Fibroblast of lung (primary cell): Measurements from ENCODE around the gene ORAI1. TPM values are rescaled to one million over a fixed set of nuclear protein-coding genes. Genes with fewer than 3 reads are reported as not detected.

ENCODE experiments used
- DNase-seq, 2 donors: peaks; one replicate each; pipeline versions ENCODE4 v3.0.0 to v3.0.0-alpha.2; 2010; ENCODE audit warnings: low read depth in 2 of 2
- H2AFZ ChIP-seq: 2 replicates; pipeline ENCODE4 v1.5.1; 2012; ENCODE audit warnings: low read length, control low read depth, inconsistent platforms
- H3K27ac ChIP-seq: 2 replicates; pipeline ENCODE4 v1.5.1; 2011; ENCODE audit warnings: low read length, control low read depth; ENCODE audit not compliant: insufficient read depth
- H3K27me3 ChIP-seq: 2 replicates; pipeline ENCODE4 v1.5.1; 2011; ENCODE audit warnings: mild to moderate bottlenecking, low read length; ENCODE audit not compliant: control insufficient read depth, insufficient read depth
- H3K36me3 ChIP-seq: 2 replicates; pipeline ENCODE4 v1.5.1; 2011; ENCODE audit warnings: low read length; ENCODE audit not compliant: control insufficient read depth, insufficient read depth
- H3K4me1 ChIP-seq: 2 replicates; pipeline ENCODE4 v1.5.1; 2011; ENCODE audit warnings: low read length; ENCODE audit not compliant: control insufficient read depth, insufficient read depth; ENCODE audit errors: extremely low read depth
- H3K4me2 ChIP-seq: 2 replicates; pipeline ENCODE4 v1.5.1; 2011; ENCODE audit warnings: low read length, control low read depth; ENCODE audit not compliant: insufficient read depth; ENCODE audit errors: extremely low read depth
- H3K4me3 ChIP-seq, 4 experiments: fragments of 200-600 bp in 1 of 4; sonication (generic) in 1 of 4; replicated peaks in 1 of 4; 2 replicates each; pipeline ENCODE4 v1.5.1; 2011 to 2016; ENCODE audit warnings: low read length in 4 of 4, low read depth in 3 of 4, mild to moderate bottlenecking in 3 of 4, control low read depth in 2 of 4, inconsistent platforms in 1 of 4, mixed read lengths in 1 of 4; ENCODE audit not compliant: insufficient read depth in 1 of 4; ENCODE audit errors: control extremely low read depth in 1 of 4
- H3K79me2 ChIP-seq: 2 replicates; pipeline ENCODE4 v1.5.1; 2012; ENCODE audit warnings: mild to moderate bottlenecking, low read length, inconsistent platforms; ENCODE audit not compliant: control insufficient read depth, insufficient read depth
- H3K9ac ChIP-seq: 2 replicates; pipeline ENCODE4 v1.5.1; 2011; ENCODE audit warnings: mild to moderate bottlenecking, low read length, control low read depth; ENCODE audit not compliant: insufficient read depth
- H3K9me3 ChIP-seq: 2 replicates; pipeline ENCODE4 v1.5.1; 2012; ENCODE audit warnings: low read depth, low read length; ENCODE audit not compliant: control insufficient read depth, insufficient read depth
- H4K20me1 ChIP-seq: 2 replicates; pipeline ENCODE4 v1.5.1; 2011; ENCODE audit warnings: low read length; ENCODE audit not compliant: control insufficient read depth, insufficient read depth; ENCODE audit errors: extremely low read depth
- CTCF ChIP-seq, 2 donors: IDR thresholded peaks in 1 of 2; conservative IDR thresholded peaks in 1 of 2; 1 replicate in 1 of 2; 2 replicates in 1 of 2; pipeline ENCODE4 v1.5.1; 2011 to 2012; ENCODE audit warnings: low read length in 2 of 2, control low read depth in 1 of 2, inconsistent platforms in 1 of 2, low read depth in 1 of 2, mild to moderate bottlenecking in 1 of 2
- EZH2 ChIP-seq: IDR thresholded peaks from 2 replicates; pipeline ENCODE4 v1.5.1; 2012; ENCODE audit warnings: low read length, control low read depth, mild to moderate bottlenecking; ENCODE audit errors: missing control alignments
- polyA plus RNA-seq, 2 donors: library from polyadenylated mRNA; depleted of rRNA in 1 of 2; stranded (reverse) in 1 of 2; unstranded in 1 of 2; fragments of >200 nt; gene quantifications; 2 replicates each; pipeline ENCODE4 v1.2.1, GENCODE V29; 2011 to 2012; ENCODE audit warnings: missing spikeins in 1 of 2
- total RNA-seq: library from RNA; depleted of rRNA; stranded (reverse); fragments of >200 nt; gene quantifications from 2 replicates; pipeline ENCODE4 v1.2.1, GENCODE V29; 2014

The ORAI1 gene
- total and polyA plus RNA-seq, 2 donors (not counting 1 experiment from before 2014, with no cell fraction given): 7.4 to 8.1 TPM

- H3K79me2 ChIP-seq: no peaks in the 10 kb centered on the region
- H3K27ac ChIP-seq: no peak overlapping the region
- H3K27me3 ChIP-seq: no peaks in the 10 kb centered on the region
- no peaks in the 10 kb centered on the region for H3K36me3 ChIP-seq
- no peak for DNase-seq
- H3K9me3 ChIP-seq: no peaks in the 10 kb centered on the region
- H3K9ac ChIP-seq: no peak overlapping the region
- no peak overlapping the region for H3K4me3 ChIP-seq
- H3K4me2 ChIP-seq: no peak overlapping the region
- TF ChIP-seq CTCF (conservative IDR thresholded peaks at IDR 0.05 in 1 of 2, IDR thresholded peaks at IDR 0.05 in 1 of 2; ENCODE audit: low read depth in 1 of 2, low read length in 2 of 2) (no peak), EZH2 (no peak)
- no peaks in the 10 kb centered on the region for H4K20me1 ChIP-seq
- H3K4me1 ChIP-seq: no peaks in the 10 kb centered on the region
- no peak overlapping the region for H2AFZ ChIP-seq
These were observed 25.0 kb downstream of the ORAI1 start for GRCh38 chr12:121651320-121651719.

GRCh38 chr12:121652767-121653497, 26.6 kb downstream of the ORAI1 start:
- DNase-seq: no peak
- H4K20me1 ChIP-seq: no peaks in the 10 kb centered on the region
- H3K4me3 ChIP-seq: no peak overlapping the region
- H3K9ac ChIP-seq: no peak overlapping the region
- no peaks in the 10 kb centered on the region for H3K4me1 ChIP-seq
- H3K9me3 ChIP-seq: no peaks in the 10 kb centered on the region
- no peaks in the 10 kb centered on the region for H3K79me2 ChIP-seq
- no peaks in the 10 kb centered on the region for H3K27me3 ChIP-seq
- H3K4me2 ChIP-seq: no peak overlapping the region
- H3K27ac ChIP-seq: no peak overlapping the region
- H3K36me3 ChIP-seq: no peaks in the 10 kb centered on the region
- H2AFZ ChIP-seq: no peak overlapping the region
- TF ChIP-seq EZH2 (no peak), CTCF (conservative IDR thresholded peaks at IDR 0.05 in 1 of 2, IDR thresholded peaks at IDR 0.05 in 1 of 2; ENCODE audit: low read depth in 1 of 2, low read length in 2 of 2) (no peak)

- no peaks in the 10 kb centered on the region for H4K20me1 ChIP-seq
- H3K27ac ChIP-seq: no peak overlapping the region
- no peaks in the 10 kb centered on the region for H3K27me3 ChIP-seq
- H3K36me3 ChIP-seq: no peaks in the 10 kb centered on the region
- no peak for TF ChIP-seq EZH2
- no peak for TF ChIP-seq CTCF (conservative IDR thresholded peaks at IDR 0.05 in 1 of 2, IDR thresholded peaks at IDR 0.05 in 1 of 2; ENCODE audit: low read depth in 1 of 2, low read length in 2 of 2)
- H3K9me3 ChIP-seq: no peaks in the 10 kb centered on the region
- no peak overlapping the region for H3K9ac ChIP-seq
- H3K4me2 ChIP-seq: no peak overlapping the region
- H3K4me1 ChIP-seq: no peaks in the 10 kb centered on the region
- no peak for DNase-seq
- no peak overlapping the region for H2AFZ ChIP-seq
- H3K4me3 ChIP-seq: no peak overlapping the region
- H3K79me2 ChIP-seq: no peaks in the 10 kb centered on the region
These were observed 27.7 kb downstream of the ORAI1 start for GRCh38 chr12:121653999-121654398.
